HEK293 (cell line): ENCODE results near the gene MCIDAS.

Source experiments
- CTCF ChIA-PET: fragments of 350-600 bp; formaldehyde crosslinking; extraction: SDS; loops from one replicate; lab custom pipeline; 2021; ENCODE audit warnings: antibody characterized with exemption; lab: Yijun Ruan, JAX
- POLR2A ChIA-PET: fragments of 300-600 bp; formaldehyde crosslinking; extraction: SDS; loops from one replicate; lab custom pipeline; 2020; ENCODE audit warnings: antibody characterized with exemption, inconsistent platforms; lab: Yijun Ruan, JAX
- H3K27ac ChIP-seq: fragments of 200-500 bp; sonication (Bioruptor generic); 2 replicates; pipeline ENCODE4 v1.5.1; 2014; ENCODE audit warnings: low read depth, low read length, control low read depth, inconsistent platforms; ENCODE audit errors: extremely low read depth
- H3K36me3 ChIP-seq, 2 experiments: fragments of 200-500 bp in 1 of 2; sonication (Bioruptor generic) in 1 of 2; 1 replicate in 1 of 2; 2 replicates in 1 of 2; pipeline ENCODE4 v1.5.1; 2014 to 2017; ENCODE audit warnings: inconsistent platforms in 2 of 2, low read length in 2 of 2; ENCODE audit not compliant: control insufficient read depth in 2 of 2, insufficient read depth in 1 of 2
- H3K4me1 ChIP-seq: fragments of 200-500 bp; sonication (Bioruptor generic); 2 replicates; pipeline ENCODE4 v1.5.1; 2014; ENCODE audit warnings: mild to moderate bottlenecking, low read length, inconsistent platforms; ENCODE audit not compliant: control insufficient read depth, insufficient read depth
- H3K4me3 ChIP-seq: 2 replicates; pipeline ENCODE4 v1.5.1; 2011; ENCODE audit warnings: low read depth, mild to moderate bottlenecking, control low read depth, low read length, moderate library complexity
- H3K9me3 ChIP-seq: fragments of 200-500 bp; sonication (Bioruptor generic); 2 replicates; pipeline ENCODE4 v1.5.1; 2014; ENCODE audit warnings: low read depth, low read length, inconsistent platforms; ENCODE audit not compliant: control insufficient read depth, insufficient read depth
- GFI1B ChIP-seq: fragments of 450-650 bp; formaldehyde crosslinking; IDR thresholded peaks from 2 replicates; pipeline ENCODE4 v1.5.1; 2016; ENCODE audit warnings: missing biosample characterization, missing genetic modification characterization
- GLIS2 ChIP-seq: fragments of 450-650 bp; formaldehyde crosslinking; IDR thresholded peaks from 2 replicates; pipeline ENCODE4 v1.5.1; 2016; ENCODE audit warnings: missing biosample characterization, missing genetic modification characterization
- PRDM10 ChIP-seq: fragments of 450-650 bp; formaldehyde crosslinking; IDR thresholded peaks from 2 replicates; pipeline ENCODE4 v1.5.1; 2016; ENCODE audit warnings: missing biosample characterization, missing genetic modification characterization
- TRIM28 ChIP-seq: IDR thresholded peaks from 2 replicates; pipeline ENCODE4 v1.6.1; 2011; ENCODE audit warnings: low read length, control low read depth, borderline replicate concordance
- ZBTB17 ChIP-seq: fragments of 450-650 bp; formaldehyde crosslinking; IDR thresholded peaks from 2 replicates; pipeline ENCODE4 v1.5.1; 2016; ENCODE audit warnings: missing biosample characterization, missing genetic modification characterization
- ZBTB26 ChIP-seq: fragments of 450-650 bp; formaldehyde crosslinking; optimal IDR thresholded peaks from 2 replicates; pipeline ENCODE3; 2016; ENCODE audit warnings: missing biosample characterization, mild to moderate bottlenecking, missing genetic modification characterization
- ZEB2 ChIP-seq: fragments of 450-650 bp; formaldehyde crosslinking; IDR thresholded peaks from 2 replicates; pipeline ENCODE4 v1.5.1; 2016; ENCODE audit warnings: missing biosample characterization, missing genetic modification characterization
- ZNF112 ChIP-seq: fragments of 450-650 bp; formaldehyde crosslinking; IDR thresholded peaks from 2 replicates; pipeline ENCODE4 v1.5.0; 2017; ENCODE audit warnings: missing biosample characterization, missing genetic modification characterization
- ZNF132 ChIP-seq: fragments of 450-650 bp; formaldehyde crosslinking; IDR thresholded peaks from 2 replicates; pipeline ENCODE4 v1.5.1; 2017; ENCODE audit warnings: missing biosample characterization, missing genetic modification characterization, borderline replicate concordance
- ZNF148 ChIP-seq: fragments of 450-650 bp; formaldehyde crosslinking; IDR thresholded peaks from 2 replicates; pipeline ENCODE4 v1.5.0; 2017; ENCODE audit warnings: missing biosample characterization, missing genetic modification characterization, borderline replicate concordance
- ZNF221 ChIP-seq: fragments of 450-650 bp; formaldehyde crosslinking; IDR thresholded peaks from 2 replicates; pipeline ENCODE4 v1.5.1; 2017; ENCODE audit warnings: missing biosample characterization, missing genetic modification characterization, borderline replicate concordance
- ZNF223 ChIP-seq: fragments of 450-650 bp; formaldehyde crosslinking; IDR thresholded peaks from 2 replicates; pipeline ENCODE4 v1.5.1; 2016; ENCODE audit warnings: missing biosample characterization, missing genetic modification characterization
- ZNF362 ChIP-seq: fragments of 450-650 bp; formaldehyde crosslinking; IDR thresholded peaks from 2 replicates; pipeline ENCODE4 v1.5.1; 2016; ENCODE audit warnings: missing biosample characterization, missing genetic modification characterization
- ZNF366 ChIP-seq: fragments of 450-650 bp; formaldehyde crosslinking; conservative IDR thresholded peaks from 2 replicates; pipeline ENCODE4 v1.5.1; 2016; ENCODE audit warnings: missing biosample characterization, missing genetic modification characterization
- ZNF394 ChIP-seq: fragments of 450-650 bp; formaldehyde crosslinking; IDR thresholded peaks from 2 replicates; pipeline ENCODE4 v1.5.1; 2016; ENCODE audit warnings: missing biosample characterization, missing genetic modification characterization, mild to moderate bottlenecking, moderate library complexity, borderline replicate concordance
- ZNF514 ChIP-seq: fragments of 450-650 bp; formaldehyde crosslinking; IDR thresholded peaks from 2 replicates; pipeline ENCODE4 v1.5.1; 2016; ENCODE audit warnings: missing biosample characterization, missing genetic modification characterization
- ZNF558 ChIP-seq: fragments of 450-650 bp; formaldehyde crosslinking; IDR thresholded peaks from 2 replicates; pipeline ENCODE4 v1.5.1; 2016; ENCODE audit warnings: missing biosample characterization, missing genetic modification characterization
- ZNF580 ChIP-seq: fragments of 450-650 bp; formaldehyde crosslinking; IDR thresholded peaks from 2 replicates; pipeline ENCODE4 v1.5.1; 2016; ENCODE audit warnings: missing biosample characterization, missing genetic modification characterization
- ZNF654 ChIP-seq: fragments of 450-650 bp; formaldehyde crosslinking; IDR thresholded peaks from 2 replicates; pipeline ENCODE4 v1.5.1; 2016; ENCODE audit warnings: low read depth, missing biosample characterization, missing genetic modification characterization
- ZNF658 ChIP-seq: fragments of 450-650 bp; formaldehyde crosslinking; IDR thresholded peaks from 2 replicates; pipeline ENCODE4; 2016; ENCODE audit warnings: missing biosample characterization, missing genetic modification characterization
- ZNF660 ChIP-seq: fragments of 450-650 bp; IDR thresholded peaks from 2 replicates; pipeline ENCODE4 v1.5.1; 2018; ENCODE audit warnings: missing biosample characterization, mild to moderate bottlenecking, missing genetic modification characterization
- ZNF777 ChIP-seq: fragments of 450-650 bp; formaldehyde crosslinking; IDR thresholded peaks from 2 replicates; pipeline ENCODE4 v1.5.1; 2017; ENCODE audit warnings: missing biosample characterization, missing genetic modification characterization, borderline replicate concordance
- ZNF785 ChIP-seq: fragments of 450-650 bp; formaldehyde crosslinking; IDR thresholded peaks from 2 replicates; pipeline ENCODE4 v1.5.1; 2016; ENCODE audit warnings: missing biosample characterization, missing genetic modification characterization

The MCIDAS gene

GRCh38 chr5:55187370-55187769, 39.7 kb downstream of the MCIDAS start:
- Histone ChIP-seq H3K4me1 (peaks cover 10% of the 10 kb centered on the region; the same call in 1 of the 2 replicates), H3K4me3 (no peak overlapping the region), H3K36me3 (no peaks in the 10 kb centered on the region), H3K27ac (no peak overlapping the region), H3K9me3 (no peaks in the 10 kb centered on the region)
- ChIA-PET CTCF (interaction anchor here (0.6 to 3.8 kb wide), 10 partner anchors 8 to 195 kb away, joined by 3 to 29 read pairs (median 4); no protein-coding TSS in a partner anchor), POLR2A (no interaction called here)
- peak; percentile 85 for TF ChIP-seq PRDM10 (tag by site-specific recombination)
- no peak for TF ChIP-seq ZNF112 (tag by site-specific recombination)
- TF ChIP-seq ZNF362 (tag by site-specific recombination): peak; percentile 73; the same call in 1 of the 2 replicates
- TF ChIP-seq ZNF654 (tag by site-specific recombination): peak; percentile 74
- peak; percentile 74 for TF ChIP-seq ZBTB17
- TF ChIP-seq ZNF394 (tag by site-specific recombination): no peak
- TF ChIP-seq ZNF660 (tag by site-specific recombination): 0 out of 2 replicates have a peak, but pooled peaks have one; percentile 31
- no peak for TF ChIP-seq ZNF132 (tag by site-specific recombination)
- TF ChIP-seq ZEB2 (tag by site-specific recombination): peak; percentile 60
- no peak for TF ChIP-seq GFI1B (tag by site-specific recombination)
- TF ChIP-seq ZBTB26 (tag by site-specific recombination): no peak

- CTCF ChIA-PET: interaction anchor here (1.0 kb wide), 1 partner anchor 9 kb away, joined by 4 read pairs; no protein-coding TSS in a partner anchor
- Histone ChIP-seq H3K4me3 (no peak overlapping the region), H3K4me1 (no peaks in the 10 kb centered on the region), H3K9me3 (no peaks in the 10 kb centered on the region), H3K36me3 (no peaks in the 10 kb centered on the region), H3K27ac (no peak overlapping the region)
- POLR2A ChIA-PET: interaction anchor here (0.6 kb wide), 1 partner anchor 24 kb away, joined by 6 read pairs; no protein-coding TSS in a partner anchor
- TF ChIP-seq ZNF558: no peak
- TF ChIP-seq, all 188 proteins: peak for 0
Measured at GRCh38 chr5:55180016-55180415, 47.1 kb downstream of the MCIDAS start.

GRCh38 chr5:55177078-55177477, 50.0 kb downstream of the MCIDAS start:
- Histone ChIP-seq H3K4me3 (no peak overlapping the region), H3K27ac (no peak overlapping the region), H3K36me3 (no peaks in the 10 kb centered on the region), H3K9me3 (no peaks in the 10 kb centered on the region), H3K4me1 (no peaks in the 10 kb centered on the region; the same call in 1 of the 2 replicates)
- POLR2A ChIA-PET: interaction anchor here (0.9 to 1.6 kb wide), 5 partner anchors 12 to 131 kb away, joined by 3 to 6 read pairs (median 4); partner anchors contain the start of genes CCNO, DHX29 and MTREX
- CTCF ChIA-PET: interaction anchor here (0.7 to 2.8 kb wide), 7 partner anchors 11 to 662 kb away, joined by 3 to 29 read pairs (median 3); no protein-coding TSS in a partner anchor
- TF ChIP-seq ZNF658 (tag by site-specific recombination) (no peak), ZNF777 (tag by site-specific recombination) (no peak), ZNF221 (no peak), ZNF785 (tag by site-specific recombination) (no peak), ZNF514 (tag by site-specific recombination) (no peak), ZNF223 (tag by site-specific recombination) (no peak), ZNF580 (tag by site-specific recombination) (no peak), TRIM28 (no peak), GLIS2 (no peak), ZNF148 (tag by site-specific recombination) (no peak), ZNF366 (no peak)
